ENCODE data around the gene FOXK2. TPM values are rescaled to one million over a fixed set of nuclear protein-coding genes. Genes with fewer than 3 reads are reported as not detected.
A peak's percentile ranks its signal among the peaks of the same experiment; 100 is the strongest.
"Not testable (repeated sequence)": the region's sequence is repeated elsewhere in the genome, so short reads cannot be mapped to it uniquely, and the experiment has no call there.

Gene FOXK2
- total RNA-seq, 4 donors from 2014 or later, result 40.6 to 67.7 (median 61.1) TPM

DNA sequence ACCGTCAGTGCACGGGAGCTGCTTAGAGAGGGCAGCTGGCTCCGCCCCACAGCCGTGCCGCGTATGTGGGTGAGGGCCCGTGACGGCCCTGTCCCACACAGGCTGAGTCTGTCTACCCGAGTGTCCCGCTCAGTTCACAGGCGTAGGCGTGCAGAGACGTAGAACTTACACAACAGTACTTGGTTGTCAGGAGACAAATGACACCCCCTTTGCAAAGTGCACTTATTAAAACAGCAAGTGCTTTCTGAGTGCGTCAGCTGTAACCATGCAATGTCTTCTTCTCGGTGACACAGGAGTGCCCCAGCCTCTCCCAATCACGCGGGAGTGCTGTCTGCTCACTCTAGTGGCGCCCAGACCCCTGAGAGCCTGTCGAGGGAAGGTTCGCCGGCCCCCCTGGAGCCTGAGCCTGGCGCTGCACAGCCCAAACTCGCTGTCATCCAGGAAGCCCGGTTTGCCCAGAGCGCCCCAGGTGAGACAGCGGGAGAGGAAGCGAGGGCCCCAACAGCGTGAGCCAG, 64.2 kb downstream of the FOXK2 start:
- DNase-seq, result no peak
- H3K27me3 ChIP-seq, result no peaks in the 10 kb centered on the region
- no peak for TF ChIP-seq POLR2A (IDR thresholded peaks at IDR 0.05)
- TF ChIP-seq, protein P1, sequence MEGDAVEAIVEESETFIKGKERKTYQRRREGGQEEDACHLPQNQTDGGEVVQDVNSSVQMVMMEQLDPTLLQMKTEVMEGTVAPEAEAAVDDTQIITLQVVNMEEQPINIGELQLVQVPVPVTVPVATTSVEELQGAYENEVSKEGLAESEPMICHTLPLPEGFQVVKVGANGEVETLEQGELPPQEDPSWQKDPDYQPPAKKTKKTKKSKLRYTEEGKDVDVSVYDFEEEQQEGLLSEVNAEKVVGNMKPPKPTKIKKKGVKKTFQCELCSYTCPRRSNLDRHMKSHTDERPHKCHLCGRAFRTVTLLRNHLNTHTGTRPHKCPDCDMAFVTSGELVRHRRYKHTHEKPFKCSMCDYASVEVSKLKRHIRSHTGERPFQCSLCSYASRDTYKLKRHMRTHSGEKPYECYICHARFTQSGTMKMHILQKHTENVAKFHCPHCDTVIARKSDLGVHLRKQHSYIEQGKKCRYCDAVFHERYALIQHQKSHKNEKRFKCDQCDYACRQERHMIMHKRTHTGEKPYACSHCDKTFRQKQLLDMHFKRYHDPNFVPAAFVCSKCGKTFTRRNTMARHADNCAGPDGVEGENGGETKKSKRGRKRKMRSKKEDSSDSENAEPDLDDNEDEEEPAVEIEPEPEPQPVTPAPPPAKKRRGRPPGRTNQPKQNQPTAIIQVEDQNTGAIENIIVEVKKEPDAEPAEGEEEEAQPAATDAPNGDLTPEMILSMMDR (IDR thresholded peaks at IDR 0.05), result no peak
- no peak overlapping the region for H3K27ac ChIP-seq
- no peaks in the 10 kb centered on the region for H3K9me3 ChIP-seq
- no peaks in the 10 kb centered on the region for H3K4me1 ChIP-seq
- no peak overlapping the region for H3K4me3 ChIP-seq
- H3K36me3 ChIP-seq, result peaks cover 0 to 62% (median 0%) of the 10 kb centered on the region in 3 donors

DNA sequence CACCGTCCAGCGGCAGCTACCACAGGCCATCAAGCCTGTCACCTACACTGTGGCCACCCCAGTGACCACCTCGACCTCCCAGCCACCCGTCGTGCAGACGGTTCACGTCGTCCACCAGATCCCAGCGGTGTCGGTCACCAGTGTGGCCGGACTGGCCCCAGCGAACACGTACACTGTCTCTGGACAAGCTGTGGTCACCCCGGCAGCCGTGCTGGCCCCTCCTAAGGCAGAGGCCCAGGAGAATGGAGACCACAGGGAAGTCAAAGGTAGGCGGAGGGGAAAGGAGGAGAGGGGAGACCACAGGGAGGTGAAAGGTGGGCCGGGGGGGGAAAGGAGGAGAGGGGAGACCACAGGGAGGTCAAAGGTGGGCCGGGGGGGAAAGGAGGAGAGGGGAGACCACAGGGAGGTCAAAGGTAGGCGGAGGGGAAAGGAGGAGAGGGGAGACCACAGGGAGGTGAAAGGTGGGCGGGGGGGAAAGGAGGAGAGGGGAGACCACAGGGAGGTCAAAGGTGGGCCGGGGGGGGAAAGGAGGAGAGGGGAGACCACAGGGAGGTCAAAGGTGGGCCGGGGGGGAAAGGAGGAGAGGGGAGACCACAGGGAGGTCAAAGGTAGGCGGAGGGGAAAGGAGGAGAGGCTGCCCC, 66.5 kb downstream of the FOXK2 start:
- not testable (repeated sequence) for H3K4me1 ChIP-seq, H3K27ac ChIP-seq, H3K27me3 ChIP-seq, H3K9me3 ChIP-seq, H3K4me3 ChIP-seq
- H3K36me3 ChIP-seq, result peaks cover 0 to 59% (median 0%) of the 10 kb centered on the region in 3 donors
- peak in 2 of 3 donors; percentile 39 to 69 for DNase-seq

DNA sequence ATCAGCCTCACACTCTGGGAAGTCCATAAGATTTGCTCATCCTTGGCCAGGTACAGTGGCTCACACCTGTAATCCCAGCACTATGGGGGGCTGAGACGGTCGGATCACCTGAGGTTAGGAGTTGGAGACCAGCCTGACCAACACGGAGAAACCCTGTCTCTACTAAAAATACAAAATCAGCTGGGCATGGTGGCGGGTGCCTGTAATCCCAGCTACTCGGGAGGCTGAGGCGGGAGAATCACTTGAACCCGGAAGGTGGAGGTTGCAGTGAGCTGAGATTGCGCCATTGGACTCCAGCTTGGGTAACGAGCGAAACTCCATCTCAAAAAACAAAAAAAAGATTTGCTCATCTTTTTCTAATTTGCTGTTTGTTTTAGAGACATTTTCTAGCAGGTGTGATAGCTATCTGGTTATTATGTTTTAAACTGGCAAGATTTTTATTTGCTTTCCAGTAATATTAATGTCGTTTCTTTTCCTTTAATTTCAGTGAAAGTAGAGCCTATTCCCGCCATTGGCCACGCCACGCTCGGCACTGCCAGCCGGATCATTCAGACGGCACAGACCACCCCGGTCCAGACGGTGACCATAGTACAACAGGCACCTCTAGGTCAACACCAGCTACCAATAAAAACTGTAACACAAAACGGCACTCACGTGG, 67.2 kb downstream of the FOXK2 start:
- no peak for DNase-seq
- H3K4me1 ChIP-seq, result peaks cover 0 to 11% (median 0%) of the 10 kb centered on the region in 4 donors
- no peak overlapping the region for H3K4me3 ChIP-seq
- no peak overlapping the region for H3K27ac ChIP-seq
- no peak for TF ChIP-seq POLR2A (IDR thresholded peaks at IDR 0.05)
- TF ChIP-seq, protein P1 (IDR thresholded peaks at IDR 0.05), result no peak
- no peaks in the 10 kb centered on the region for H3K9me3 ChIP-seq
- peaks cover 0 to 59% (median 0%) of the 10 kb centered on the region in 3 donors for H3K36me3 ChIP-seq
- no peaks in the 10 kb centered on the region for H3K27me3 ChIP-seq

DNA sequence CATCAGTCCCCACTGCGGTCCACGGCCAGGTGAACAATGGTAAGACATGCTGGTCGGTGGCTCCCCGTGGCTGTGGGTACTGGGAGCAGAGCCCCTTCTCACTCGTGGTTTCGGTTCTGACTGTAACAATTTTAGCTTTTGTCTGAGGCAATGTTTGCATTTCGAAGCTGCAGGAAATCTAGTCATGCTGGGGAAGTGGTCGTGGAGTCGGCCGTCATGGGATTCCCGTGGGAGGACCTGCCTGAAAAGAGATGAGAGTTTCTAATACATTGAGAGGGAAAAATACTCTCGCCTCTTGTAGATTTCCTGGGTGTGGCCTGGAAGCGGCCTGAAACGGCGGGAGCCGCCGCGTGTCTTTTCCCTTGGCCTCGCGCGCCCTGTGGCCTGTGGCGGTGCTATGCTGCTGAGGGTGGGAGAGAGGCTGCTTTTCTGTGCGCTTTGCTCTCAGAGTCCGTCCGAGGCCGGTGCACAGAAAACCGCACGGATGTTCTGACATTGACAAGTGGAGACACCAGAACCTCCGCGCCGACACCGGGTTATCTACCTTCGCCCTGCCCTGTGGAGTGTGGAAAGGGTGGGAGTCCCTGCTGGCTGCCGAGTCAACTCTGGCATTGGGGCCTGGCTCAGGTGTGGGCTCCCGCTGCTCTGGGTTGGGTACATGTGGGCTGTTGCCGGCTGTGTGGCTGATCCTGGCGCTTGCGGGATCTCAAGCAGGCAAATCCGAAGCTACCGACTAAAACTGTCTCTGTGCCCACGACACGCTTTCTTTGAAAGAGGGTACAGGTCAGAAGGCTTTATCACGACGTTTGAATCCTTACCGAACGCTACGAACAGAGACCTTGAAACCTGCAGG, 67.9 kb downstream of the FOXK2 start:
- TF ChIP-seq, protein P1 (IDR thresholded peaks at IDR 0.05), result no peak
- no peak for TF ChIP-seq POLR2A (IDR thresholded peaks at IDR 0.05)
- no peaks in the 10 kb centered on the region for H3K27me3 ChIP-seq
- H3K9me3 ChIP-seq, result no peaks in the 10 kb centered on the region
- peaks cover 0 to 19% (median 2%) of the 10 kb centered on the region in 4 donors for H3K4me1 ChIP-seq
- peaks cover 0 to 51% (median 0%) of the 10 kb centered on the region in 3 donors for H3K36me3 ChIP-seq
- no peak overlapping the region for H3K4me3 ChIP-seq
- peak in 1 of 3 donors; percentile 44 for DNase-seq
- peak overlapping the region in 1 of 4 donors; percentile 16 for H3K27ac ChIP-seq

DNA sequence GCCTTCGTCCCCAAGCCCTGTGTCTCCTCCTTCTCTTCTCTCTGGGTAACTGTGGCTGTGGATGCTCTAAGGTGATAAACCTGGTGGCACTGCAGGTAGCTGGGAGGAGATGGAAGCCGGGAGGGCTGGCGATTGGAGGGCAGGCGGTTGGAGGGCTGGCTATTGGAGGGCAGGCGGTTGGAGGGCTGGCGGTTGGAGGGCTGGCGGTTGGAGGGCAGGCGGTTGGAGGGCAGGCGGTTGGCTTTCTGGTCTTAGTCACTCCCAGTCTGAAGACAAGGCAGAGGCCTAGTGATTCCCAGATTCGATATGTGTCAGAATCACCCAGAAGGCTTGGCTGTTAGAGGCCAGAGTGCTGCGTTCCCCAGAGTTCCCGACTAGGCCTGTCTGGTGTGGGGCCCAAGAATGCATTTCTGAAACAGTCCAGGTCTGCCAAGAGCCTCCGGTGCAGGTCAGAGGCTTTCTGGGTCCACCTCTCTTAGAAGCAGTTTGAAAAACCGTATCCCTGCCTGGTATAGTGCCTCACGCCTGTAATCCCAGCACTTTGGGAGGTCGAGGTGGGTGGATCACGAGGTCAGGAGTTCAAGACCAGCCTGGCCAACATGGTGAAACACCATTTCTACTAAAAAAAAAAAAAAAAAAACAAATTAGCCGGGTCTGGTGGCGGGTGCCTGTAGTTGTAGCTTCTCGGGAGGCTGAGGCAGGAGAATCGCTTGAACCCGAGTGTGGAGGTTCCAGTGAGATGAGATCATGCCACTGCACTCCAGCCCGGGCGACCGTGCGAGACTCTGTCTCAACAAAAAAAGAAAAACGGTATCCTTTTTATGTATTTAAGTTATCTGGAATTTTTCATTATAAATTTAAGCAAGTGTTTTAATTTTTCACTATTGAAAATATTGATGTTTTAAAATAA, 69.0 kb downstream of the FOXK2 start:
- TF ChIP-seq POLR2A (IDR thresholded peaks at IDR 0.05), result no peak
- TF ChIP-seq, protein P1 (IDR thresholded peaks at IDR 0.05), result no peak
- Histone ChIP-seq H3K4me3 (no peak overlapping the region), H3K4me1 (peaks cover 0 to 26% (median 6%) of the 10 kb centered on the region in 4 donors), H3K9me3 (no peaks in the 10 kb centered on the region), H3K36me3 (peaks cover 0 to 44% (median 0%) of the 10 kb centered on the region in 3 donors), H3K27me3 (no peaks in the 10 kb centered on the region), H3K27ac (peak overlapping the region in 1 of 4 donors; percentile 41)
- DNase-seq, result peak in 1 of 3 donors; percentile 32
